ENCODE results near the gene IFNG.

DNA sequence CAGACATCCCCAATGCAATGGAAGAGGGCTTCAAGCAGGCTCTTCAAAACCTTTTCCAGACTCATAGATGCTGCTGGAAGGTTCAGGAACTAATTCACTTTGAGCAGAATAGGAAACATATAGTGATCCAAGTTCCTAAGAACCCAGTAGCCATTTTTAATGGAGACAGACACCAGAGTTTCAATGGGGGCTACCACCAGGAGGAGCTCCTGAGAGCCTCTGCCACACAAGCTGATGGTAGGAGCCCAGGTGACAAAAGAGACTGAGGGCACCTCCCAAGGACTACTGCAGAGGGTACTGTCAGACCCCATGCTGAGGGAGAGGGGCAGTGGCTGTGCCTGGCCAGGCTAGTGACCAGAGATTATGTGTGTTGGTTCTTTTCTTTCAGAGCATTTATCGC, 45.9 kb downstream of the IFNG start:
- TF ChIP-seq, protein P1, sequence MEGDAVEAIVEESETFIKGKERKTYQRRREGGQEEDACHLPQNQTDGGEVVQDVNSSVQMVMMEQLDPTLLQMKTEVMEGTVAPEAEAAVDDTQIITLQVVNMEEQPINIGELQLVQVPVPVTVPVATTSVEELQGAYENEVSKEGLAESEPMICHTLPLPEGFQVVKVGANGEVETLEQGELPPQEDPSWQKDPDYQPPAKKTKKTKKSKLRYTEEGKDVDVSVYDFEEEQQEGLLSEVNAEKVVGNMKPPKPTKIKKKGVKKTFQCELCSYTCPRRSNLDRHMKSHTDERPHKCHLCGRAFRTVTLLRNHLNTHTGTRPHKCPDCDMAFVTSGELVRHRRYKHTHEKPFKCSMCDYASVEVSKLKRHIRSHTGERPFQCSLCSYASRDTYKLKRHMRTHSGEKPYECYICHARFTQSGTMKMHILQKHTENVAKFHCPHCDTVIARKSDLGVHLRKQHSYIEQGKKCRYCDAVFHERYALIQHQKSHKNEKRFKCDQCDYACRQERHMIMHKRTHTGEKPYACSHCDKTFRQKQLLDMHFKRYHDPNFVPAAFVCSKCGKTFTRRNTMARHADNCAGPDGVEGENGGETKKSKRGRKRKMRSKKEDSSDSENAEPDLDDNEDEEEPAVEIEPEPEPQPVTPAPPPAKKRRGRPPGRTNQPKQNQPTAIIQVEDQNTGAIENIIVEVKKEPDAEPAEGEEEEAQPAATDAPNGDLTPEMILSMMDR (IDR thresholded peaks at IDR 0.05) = no peak
- TF ChIP-seq CEBPB (IDR thresholded peaks at IDR 0.05) = no peak
- TF ChIP-seq EHF (CRISPR knock-in tag; IDR thresholded peaks at IDR 0.05) = no peak
- TF ChIP-seq JUN (IDR thresholded peaks at IDR 0.05) = no peak
- TF ChIP-seq MYC (IDR thresholded peaks at IDR 0.05; ENCODE audit: borderline replicate concordance, low read length) = no peak
- no peak for TF ChIP-seq BHLHE40 (IDR thresholded peaks at IDR 0.05; ENCODE audit: low read depth, low read length)
- no peak for TF ChIP-seq PHF8 (IDR thresholded peaks at IDR 0.05; ENCODE audit: borderline replicate concordance, low read depth)
- TF ChIP-seq, protein P2, sequence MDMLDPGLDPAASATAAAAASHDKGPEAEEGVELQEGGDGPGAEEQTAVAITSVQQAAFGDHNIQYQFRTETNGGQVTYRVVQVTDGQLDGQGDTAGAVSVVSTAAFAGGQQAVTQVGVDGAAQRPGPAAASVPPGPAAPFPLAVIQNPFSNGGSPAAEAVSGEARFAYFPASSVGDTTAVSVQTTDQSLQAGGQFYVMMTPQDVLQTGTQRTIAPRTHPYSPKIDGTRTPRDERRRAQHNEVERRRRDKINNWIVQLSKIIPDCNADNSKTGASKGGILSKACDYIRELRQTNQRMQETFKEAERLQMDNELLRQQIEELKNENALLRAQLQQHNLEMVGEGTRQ (IDR thresholded peaks at IDR 0.05) = no peak
- TF ChIP-seq FOSL2 (IDR thresholded peaks at IDR 0.05) = no peak
- TF ChIP-seq FOSL2 (CRISPR knock-in tag; IDR thresholded peaks at IDR 0.05) = no peak
- TF ChIP-seq EP300 (IDR thresholded peaks at IDR 0.05) = no peak
- no peak for TF ChIP-seq POLR2A (IDR thresholded peaks at IDR 0.05; ENCODE audit: low read length)
- TF ChIP-seq, protein P3, sequence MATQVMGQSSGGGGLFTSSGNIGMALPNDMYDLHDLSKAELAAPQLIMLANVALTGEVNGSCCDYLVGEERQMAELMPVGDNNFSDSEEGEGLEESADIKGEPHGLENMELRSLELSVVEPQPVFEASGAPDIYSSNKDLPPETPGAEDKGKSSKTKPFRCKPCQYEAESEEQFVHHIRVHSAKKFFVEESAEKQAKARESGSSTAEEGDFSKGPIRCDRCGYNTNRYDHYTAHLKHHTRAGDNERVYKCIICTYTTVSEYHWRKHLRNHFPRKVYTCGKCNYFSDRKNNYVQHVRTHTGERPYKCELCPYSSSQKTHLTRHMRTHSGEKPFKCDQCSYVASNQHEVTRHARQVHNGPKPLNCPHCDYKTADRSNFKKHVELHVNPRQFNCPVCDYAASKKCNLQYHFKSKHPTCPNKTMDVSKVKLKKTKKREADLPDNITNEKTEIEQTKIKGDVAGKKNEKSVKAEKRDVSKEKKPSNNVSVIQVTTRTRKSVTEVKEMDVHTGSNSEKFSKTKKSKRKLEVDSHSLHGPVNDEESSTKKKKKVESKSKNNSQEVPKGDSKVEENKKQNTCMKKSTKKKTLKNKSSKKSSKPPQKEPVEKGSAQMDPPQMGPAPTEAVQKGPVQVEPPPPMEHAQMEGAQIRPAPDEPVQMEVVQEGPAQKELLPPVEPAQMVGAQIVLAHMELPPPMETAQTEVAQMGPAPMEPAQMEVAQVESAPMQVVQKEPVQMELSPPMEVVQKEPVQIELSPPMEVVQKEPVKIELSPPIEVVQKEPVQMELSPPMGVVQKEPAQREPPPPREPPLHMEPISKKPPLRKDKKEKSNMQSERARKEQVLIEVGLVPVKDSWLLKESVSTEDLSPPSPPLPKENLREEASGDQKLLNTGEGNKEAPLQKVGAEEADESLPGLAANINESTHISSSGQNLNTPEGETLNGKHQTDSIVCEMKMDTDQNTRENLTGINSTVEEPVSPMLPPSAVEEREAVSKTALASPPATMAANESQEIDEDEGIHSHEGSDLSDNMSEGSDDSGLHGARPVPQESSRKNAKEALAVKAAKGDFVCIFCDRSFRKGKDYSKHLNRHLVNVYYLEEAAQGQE (IDR thresholded peaks at IDR 0.05) = no peak
